ENCODE results near the gene PKNOX2. TPM values are rescaled to one million over a fixed set of nuclear protein-coding genes. Genes with fewer than 3 reads are reported as not detected.

Gene PKNOX2
- total RNA-seq, 5 donors from 2014 or later (not counting 1 experiment from before 2014, with no cell fraction given) = 0.55 TPM; not detected in 4

DNA sequence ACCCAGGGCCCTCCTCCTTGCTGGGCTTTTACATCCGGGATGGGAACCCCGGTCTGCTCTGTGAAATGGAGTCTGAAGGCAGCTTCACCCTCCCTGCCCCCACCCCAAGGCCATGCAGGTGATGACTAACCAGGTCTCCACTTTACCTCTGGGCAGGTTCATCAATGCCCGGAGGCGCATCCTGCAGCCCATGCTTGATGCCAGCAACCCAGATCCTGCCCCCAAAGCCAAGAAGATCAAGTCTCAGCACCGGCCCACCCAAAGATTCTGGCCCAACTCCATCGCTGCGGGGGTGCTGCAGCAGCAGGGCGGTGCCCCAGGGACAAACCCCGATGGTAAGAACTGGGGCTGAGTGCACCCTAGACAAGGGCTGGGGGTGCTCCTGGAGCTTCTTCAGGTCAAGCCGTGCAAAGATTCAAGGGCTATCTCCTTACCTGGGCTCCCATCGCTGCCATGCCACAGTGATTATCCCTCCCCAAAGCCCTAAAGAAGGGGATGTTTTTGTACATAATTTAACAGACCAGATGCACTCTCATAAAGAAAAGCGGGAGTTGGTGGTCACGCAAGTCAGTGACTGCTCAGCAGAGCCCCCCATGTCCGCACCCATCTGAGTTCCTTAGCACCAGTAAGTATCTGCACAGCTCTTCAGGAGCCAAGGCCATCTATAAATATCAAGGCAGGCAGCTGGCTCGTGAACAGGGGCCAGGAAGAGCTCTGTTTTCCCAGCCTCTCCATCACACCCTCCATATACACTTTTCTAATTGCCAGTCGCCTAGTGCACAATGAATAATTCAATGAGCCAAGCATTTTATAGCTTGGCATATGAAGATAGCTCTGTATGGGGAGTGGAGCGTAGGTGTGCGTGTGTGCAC, 265.5 kb downstream of the PKNOX2 start:
- Mint-ChIP-seq H3K4me3 (no peak overlapping the region), H3K27me3 (peaks cover 21 to 36% of the 10 kb centered on the region in 2 donors), H3K4me1 (peaks cover 0 to 8% (median 3%) of the 10 kb centered on the region in 3 donors), H3K27ac (no peak overlapping the region), H3K36me3 (no peaks in the 10 kb centered on the region), H3K9me3 (no peaks in the 10 kb centered on the region)
- POLR2A ChIA-PET = no interaction called here
- Histone ChIP-seq H3K4me3 (ENCODE audit: control insufficient read depth in 1 of 2, extremely low read depth in 1 of 2, low read length in 1 of 2) (no peak overlapping the region), H3K9me3 (no peaks in the 10 kb centered on the region), H3K27me3 (replicated peaks in 1 of 2; ENCODE audit: control insufficient read depth in 2 of 2, extremely low read depth in 1 of 2, insufficient read depth in 2 of 2, low read length in 1 of 2) (peaks cover 0 to 32% of the 10 kb centered on the region in 2 experiments), H3K4me1 (ENCODE audit: control insufficient read depth in 1 of 2, extremely low read depth in 1 of 2, insufficient read depth in 2 of 2, low read length in 2 of 2) (no peaks in the 10 kb centered on the region), H3K36me3 (ENCODE audit: control insufficient read depth in 2 of 2, extremely low read depth in 1 of 2, insufficient read depth in 1 of 2, low read length in 1 of 2) (no peaks in the 10 kb centered on the region), H3K27ac (ENCODE audit: low read length) (no peak overlapping the region)
- CTCF ChIA-PET = interaction anchor here (0.6 to 1.4 kb wide), 4 partner anchors 15 to 78 kb away, joined by 3 to 9 read pairs (median 3); no protein-coding TSS in a partner anchor
- DNase-seq (no peak), ATAC-seq (replicated peaks in 1 of 4) (no peak)
- 88% methylated on average over 12 of the region's 18 CpGs for WGBS (ENCODE audit: insufficient coverage)

DNA sequence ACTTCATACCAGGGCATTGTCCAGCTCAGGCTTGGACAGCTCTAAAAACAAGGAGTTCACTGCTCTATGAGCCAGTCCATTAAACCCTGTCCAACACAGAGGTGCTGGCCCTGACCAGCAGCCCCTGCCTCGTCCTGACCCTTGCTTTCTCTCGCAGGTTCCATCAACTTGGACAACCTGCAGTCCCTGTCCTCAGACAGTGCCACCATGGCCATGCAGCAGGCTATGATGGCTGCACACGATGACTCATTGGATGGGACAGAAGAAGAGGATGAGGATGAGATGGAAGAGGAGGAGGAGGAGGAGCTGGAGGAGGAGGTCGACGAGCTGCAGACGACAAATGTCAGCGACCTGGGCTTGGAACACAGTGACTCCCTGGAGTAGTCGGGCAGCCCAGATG, 266.5 kb downstream of the PKNOX2 start:
- Histone ChIP-seq H3K9me3 (no peaks in the 10 kb centered on the region), H3K4me1 (ENCODE audit: control insufficient read depth in 1 of 2, extremely low read depth in 1 of 2, insufficient read depth in 2 of 2, low read length in 2 of 2) (no peaks in the 10 kb centered on the region), H3K27ac (ENCODE audit: low read length) (no peak overlapping the region), H3K36me3 (ENCODE audit: control insufficient read depth in 2 of 2, extremely low read depth in 1 of 2, insufficient read depth in 1 of 2, low read length in 1 of 2) (no peaks in the 10 kb centered on the region), H3K4me3 (ENCODE audit: control insufficient read depth in 1 of 2, extremely low read depth in 1 of 2, low read length in 1 of 2) (no peak overlapping the region), H3K27me3 (replicated peaks in 1 of 2; ENCODE audit: control insufficient read depth in 2 of 2, extremely low read depth in 1 of 2, insufficient read depth in 2 of 2, low read length in 1 of 2) (peaks cover 2 to 36% of the 10 kb centered on the region in 2 experiments)
- POLR2A ChIA-PET = no interaction called here
- Mint-ChIP-seq H3K27ac (no peak overlapping the region), H3K27me3 (peaks cover 25 to 36% of the 10 kb centered on the region in 2 donors), H3K36me3 (no peaks in the 10 kb centered on the region), H3K9me3 (no peaks in the 10 kb centered on the region), H3K4me1 (peaks cover 0 to 8% (median 3%) of the 10 kb centered on the region in 3 donors), H3K4me3 (no peak overlapping the region)
- WGBS (ENCODE audit: insufficient coverage) = 83% methylated on average over 6 of the region's 8 CpGs
- CTCF ChIA-PET = interaction anchor here (0.6 to 1.4 kb wide), 9 partner anchors 16 to 1647 kb away, joined by 3 to 5 read pairs (median 3); no protein-coding TSS in a partner anchor
- DNase-seq (no peak), ATAC-seq (replicated peaks in 1 of 4) (no peak)

DNA sequence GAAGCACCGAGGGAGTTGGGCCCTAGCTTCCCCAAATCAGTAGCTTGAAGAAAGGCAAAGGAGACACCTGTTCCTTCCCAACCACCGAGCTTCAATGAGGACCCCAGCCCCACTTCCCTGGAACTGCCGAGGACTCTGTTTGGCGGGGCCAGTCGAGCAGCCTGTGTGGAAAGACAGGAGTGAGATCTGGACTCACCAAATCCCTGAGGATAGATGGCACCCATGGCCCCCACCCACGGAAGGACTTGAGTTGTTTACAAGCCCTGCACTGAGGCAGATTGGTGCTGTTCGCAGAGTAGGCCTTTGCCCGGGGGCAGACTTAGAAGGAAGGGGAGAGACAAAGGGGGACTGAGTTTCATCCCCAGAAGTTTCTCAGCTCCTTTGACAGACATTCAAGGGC, 266.9 kb downstream of the PKNOX2 start:
- H3K4me1 ChIP-seq (ENCODE audit: control insufficient read depth in 1 of 2, extremely low read depth in 1 of 2, insufficient read depth in 2 of 2, low read length in 2 of 2) = no peaks in the 10 kb centered on the region
- ChIA-PET CTCF (interaction anchor here (0.6 to 1.4 kb wide), 7 partner anchors 17 to 1720 kb away, joined by 3 to 5 read pairs (median 3); no protein-coding TSS in a partner anchor), POLR2A (no interaction called here)
- no peak overlapping the region for H3K4me3 ChIP-seq (ENCODE audit: control insufficient read depth in 1 of 2, extremely low read depth in 1 of 2, low read length in 1 of 2)
- ATAC-seq (replicated peaks in 1 of 4) (no peak), DNase-seq (no peak)
- no peak overlapping the region for H3K4me3 Mint-ChIP-seq
- H3K27me3 ChIP-seq (replicated peaks in 1 of 2; ENCODE audit: control insufficient read depth in 2 of 2, extremely low read depth in 1 of 2, insufficient read depth in 2 of 2, low read length in 1 of 2) = peaks cover 2 to 36% of the 10 kb centered on the region in 2 experiments
- WGBS (ENCODE audit: insufficient coverage) = 100% methylated on average over 3 of the region's 8 CpGs
- H3K27me3 Mint-ChIP-seq = peaks cover 24 to 35% of the 10 kb centered on the region in 2 donors
- H3K9me3 Mint-ChIP-seq = no peaks in the 10 kb centered on the region
- no peaks in the 10 kb centered on the region for H3K36me3 Mint-ChIP-seq
- no peaks in the 10 kb centered on the region for H3K9me3 ChIP-seq
- H3K27ac Mint-ChIP-seq = no peak overlapping the region
- H3K27ac ChIP-seq (ENCODE audit: low read length) = no peak overlapping the region
- H3K4me1 Mint-ChIP-seq = peaks cover 0 to 8% (median 3%) of the 10 kb centered on the region in 3 donors
- no peaks in the 10 kb centered on the region for H3K36me3 ChIP-seq (ENCODE audit: control insufficient read depth in 2 of 2, extremely low read depth in 1 of 2, insufficient read depth in 1 of 2, low read length in 1 of 2)

DNA sequence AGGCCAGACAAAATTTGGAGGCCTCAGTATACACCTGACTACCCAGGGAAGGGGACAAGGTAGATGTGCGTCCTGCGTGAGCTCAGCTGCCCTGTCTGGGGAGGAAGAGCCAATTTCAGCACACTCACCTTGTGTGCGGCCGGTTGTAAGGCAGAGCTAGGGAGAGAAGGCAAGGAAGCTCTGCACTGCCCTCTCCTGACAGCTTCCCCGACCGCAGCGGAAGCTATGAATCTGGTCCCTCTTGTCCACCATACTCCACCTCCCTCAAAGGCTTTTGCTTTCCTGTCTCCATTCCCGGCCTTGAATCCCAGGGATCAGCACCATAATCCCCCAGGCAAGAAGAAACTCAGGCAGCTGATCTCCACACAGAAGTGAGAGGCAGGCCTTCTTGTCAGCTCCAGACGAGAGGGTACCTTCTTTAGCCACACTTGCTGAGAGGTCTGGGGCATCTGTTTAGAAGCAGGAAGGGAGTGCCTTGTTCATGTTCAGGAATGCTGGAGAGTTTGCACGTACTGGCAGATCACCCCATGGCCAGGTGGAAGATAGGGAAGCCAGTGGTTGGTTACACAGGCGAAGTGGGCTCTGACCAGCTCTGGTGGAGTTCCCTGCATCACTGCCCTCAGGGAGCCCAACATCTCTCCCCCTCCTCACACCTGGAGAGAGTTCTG, 269.0 kb downstream of the PKNOX2 start:
- peak in 1 of 35 experiments; percentile 14 for DNase-seq
- H3K36me3 Mint-ChIP-seq = no peaks in the 10 kb centered on the region
- no peaks in the 10 kb centered on the region for H3K36me3 ChIP-seq (ENCODE audit: control insufficient read depth in 2 of 2, extremely low read depth in 1 of 2, insufficient read depth in 1 of 2, low read length in 1 of 2)
- no peaks in the 10 kb centered on the region for H3K4me1 ChIP-seq (ENCODE audit: control insufficient read depth in 1 of 2, extremely low read depth in 1 of 2, insufficient read depth in 2 of 2, low read length in 2 of 2)
- POLR2A ChIA-PET = no interaction called here
- no peak overlapping the region for H3K27ac ChIP-seq (ENCODE audit: low read length)
- H3K27me3 ChIP-seq (replicated peaks in 1 of 2; ENCODE audit: control insufficient read depth in 2 of 2, extremely low read depth in 1 of 2, insufficient read depth in 2 of 2, low read length in 1 of 2) = peaks cover 2 to 39% of the 10 kb centered on the region in 2 experiments
- no peak overlapping the region for H3K27ac Mint-ChIP-seq
- peaks cover 0 to 8% (median 3%) of the 10 kb centered on the region in 3 donors for H3K4me1 Mint-ChIP-seq
- H3K4me3 ChIP-seq (ENCODE audit: control insufficient read depth in 1 of 2, extremely low read depth in 1 of 2, low read length in 1 of 2) = no peak overlapping the region
- H3K4me3 Mint-ChIP-seq = no peak overlapping the region
- peak in 1 of 4 experiments; percentile 37 for ATAC-seq (replicated peaks in 1 of 4)
- no peaks in the 10 kb centered on the region for H3K9me3 ChIP-seq
- peaks cover 30 to 34% of the 10 kb centered on the region in 2 donors for H3K27me3 Mint-ChIP-seq
- WGBS (ENCODE audit: insufficient coverage) = 6% methylated on average over 5 of the region's 11 CpGs
- no peaks in the 10 kb centered on the region for H3K9me3 Mint-ChIP-seq
- CTCF ChIA-PET = no interaction called here

DNA sequence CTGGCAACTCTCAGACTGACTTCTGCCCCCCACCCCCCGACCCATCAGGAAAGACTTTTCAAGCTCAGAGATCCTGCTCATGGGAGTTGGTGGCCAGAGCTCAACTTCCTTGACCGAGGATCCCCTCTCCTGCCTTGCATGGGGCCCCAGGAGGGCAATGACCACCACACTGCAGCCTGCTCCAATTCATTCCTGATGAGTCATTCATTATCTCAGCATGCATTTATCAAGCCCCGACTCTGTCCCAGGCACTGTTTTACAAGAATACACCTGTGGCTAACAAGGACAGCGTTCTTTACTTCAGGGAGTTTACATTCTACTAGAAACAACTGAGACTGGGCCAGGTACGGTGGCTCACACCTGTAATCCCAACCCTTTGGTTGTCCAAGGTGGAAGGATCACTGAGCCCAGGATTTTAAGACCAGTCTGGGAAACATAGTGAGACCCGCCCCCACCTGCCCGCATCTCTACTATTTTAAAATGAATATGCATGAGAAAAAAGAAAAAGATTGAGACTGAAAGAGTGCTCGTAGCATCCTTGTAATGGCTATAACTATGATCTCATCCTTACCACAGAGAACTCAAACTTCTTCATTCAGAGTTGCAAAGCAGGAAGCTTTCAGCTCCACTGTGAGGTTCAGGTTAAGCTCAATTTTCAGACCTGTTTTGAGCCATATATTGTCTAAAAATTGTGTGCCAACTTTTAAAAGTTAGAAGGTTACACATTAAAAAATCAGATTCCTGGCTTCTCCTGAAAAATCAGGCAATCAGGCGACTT, 271.1 kb downstream of the PKNOX2 start:
- DNase-seq (no peak), ATAC-seq (replicated peaks in 1 of 4) (no peak)
- Mint-ChIP-seq H3K4me1 (peaks cover 0 to 8% (median 3%) of the 10 kb centered on the region in 3 donors), H3K4me3 (no peak overlapping the region), H3K9me3 (no peaks in the 10 kb centered on the region), H3K27me3 (peaks cover 35 to 38% of the 10 kb centered on the region in 2 donors), H3K27ac (no peak overlapping the region), H3K36me3 (no peaks in the 10 kb centered on the region)
- Histone ChIP-seq H3K27ac (ENCODE audit: low read length) (no peak overlapping the region), H3K4me3 (ENCODE audit: control insufficient read depth in 1 of 2, extremely low read depth in 1 of 2, low read length in 1 of 2) (no peak overlapping the region), H3K27me3 (replicated peaks in 1 of 2; ENCODE audit: control insufficient read depth in 2 of 2, extremely low read depth in 1 of 2, insufficient read depth in 2 of 2, low read length in 1 of 2) (peaks cover 2 to 30% of the 10 kb centered on the region in 2 experiments), H3K4me1 (ENCODE audit: control insufficient read depth in 1 of 2, extremely low read depth in 1 of 2, insufficient read depth in 2 of 2, low read length in 2 of 2) (no peaks in the 10 kb centered on the region), H3K9me3 (no peaks in the 10 kb centered on the region), H3K36me3 (ENCODE audit: control insufficient read depth in 2 of 2, extremely low read depth in 1 of 2, insufficient read depth in 1 of 2, low read length in 1 of 2) (no peaks in the 10 kb centered on the region)
- ChIA-PET POLR2A (no interaction called here), CTCF (no interaction called here)
- 66% methylated on average over 4 of the region's 9 CpGs for WGBS (ENCODE audit: insufficient coverage)
